ENCODE data around the gene CRK. TPM values are rescaled to one million over a fixed set of nuclear protein-coding genes. Genes with fewer than 3 reads are reported as not detected.

Gene CRK
- 110 and 128 TPM in 2 replicates for total RNA-seq

GRCh38 chr17:1455797-1456599 lies at the start of gene CRK:
TSS of gene CRK (minus strand) at chr17:1456232. CDS start at chr17:1456117, 115 bp downstream.

GRCh38 chr17:1492249-1493206 lies 36.5 kb upstream of the CRK start, which contains the start of gene MYO1C:
TSS of gene MYO1C (minus strand) at chr17:1492686. CDS start at chr17:1492487, 199 bp downstream.

GRCh38 chr17:1399679-1400512 lies 56.1 kb downstream of the CRK start, which contains the start of gene YWHAE:
TSS of gene YWHAE (minus strand) at chr17:1400222. CDS start at chr17:1400110, 112 bp downstream.

Other genes with a start within 250 kb of the CRK start
- gene BHLHA9, start 185.8 kb downstream of the CRK start, total RNA-seq: not detected in 2 replicates
- gene TRARG1, start 176.6 kb downstream of the CRK start, total RNA-seq: not detected in 2 replicates
- gene YWHAE, start 56.0 kb downstream of the CRK start, total RNA-seq: 335 and 507 TPM in 2 replicates
- 154 and 424 TPM in 2 replicates for gene MYO1C, start 36.5 kb upstream of the CRK start, total RNA-seq
- 45.9 and 58.3 TPM in 2 replicates for gene INPP5K, start 60.4 kb upstream of the CRK start, total RNA-seq
- 17.3 and 23.2 TPM in 2 replicates for gene PITPNA, start 106.6 kb upstream of the CRK start, total RNA-seq
- 8.3 and 46.6 TPM in 2 replicates for gene SLC43A2, start 172.6 kb upstream of the CRK start, total RNA-seq
- 82.4 and 99.5 TPM in 2 replicates for gene SCARF1, start 189.5 kb upstream of the CRK start, total RNA-seq
- 10.1 and 12.3 TPM in 2 replicates for gene RILP, start 193.6 kb upstream of the CRK start, total RNA-seq
- 82.1 and 190 TPM in 2 replicates for gene PRPF8, start 228.6 kb upstream of the CRK start, total RNA-seq

All from bladder microvascular endothelial cell (primary cell).